ENCODE results near the gene TSPOAP1. TPM values are rescaled to one million over a fixed set of nuclear protein-coding genes. Genes with fewer than 3 reads are reported as not detected.

The TSPOAP1 gene
- total RNA-seq, 8 experiments from 2014 or later = 0.76 to 23.0 (median 13.2) TPM

GRCh38 chr17:58327363-58328194, 1.0 kb downstream of the TSPOAP1 start:
- in situ Hi-C loops (cut with MboI; ENCODE audit: low pct_unique_long_range_greater_than_20kb in 2 of 9, low sequenced_read_pairs in 9 of 9, unreplicated experiment in 9 of 9) = no loop called here
- ATAC-seq (replicated peaks in 6 of 8) = peak in 5 of 8 experiments; percentile 20 to 28 (median 22)
- Histone ChIP-seq H3K27ac (peak overlapping the region; percentile 69 to 83), H3K4me3 (peak overlapping the region in 4 of 5 donors; percentile 28 to 40 (median 31)), H3K4me1 (replicated peaks in 1 of 2) (peaks cover 56 to 60% of the 10 kb centered on the region in 2 donors)
- WGBS, 10 experiments = 42 to 100% (median 80%) methylated on average over 1 to 3 of the region's 19 CpGs; no CpG with 5 or more reads in 4 of the 10 experiments

GRCh38 chr17:58326609-58327362, 1.8 kb downstream of the TSPOAP1 start:
- H3K27ac ChIP-seq = no peak overlapping the region
- H3K4me3 ChIP-seq = peak overlapping the region in 2 of 5 donors; percentile 4 to 33
- WGBS, 10 experiments = 40 to 100% (median 93%) methylated on average over 1 to 5 of the region's 9 CpGs; no CpG with 5 or more reads in 7 of the 10 experiments
- in situ Hi-C loops (cut with MboI; ENCODE audit: low pct_unique_long_range_greater_than_20kb in 2 of 9, low sequenced_read_pairs in 9 of 9, unreplicated experiment in 9 of 9) = no loop called here
- no peak for ATAC-seq (replicated peaks in 6 of 8)
- peaks cover 56 to 60% of the 10 kb centered on the region in 2 donors for H3K4me1 ChIP-seq (replicated peaks in 1 of 2)

DNA sequence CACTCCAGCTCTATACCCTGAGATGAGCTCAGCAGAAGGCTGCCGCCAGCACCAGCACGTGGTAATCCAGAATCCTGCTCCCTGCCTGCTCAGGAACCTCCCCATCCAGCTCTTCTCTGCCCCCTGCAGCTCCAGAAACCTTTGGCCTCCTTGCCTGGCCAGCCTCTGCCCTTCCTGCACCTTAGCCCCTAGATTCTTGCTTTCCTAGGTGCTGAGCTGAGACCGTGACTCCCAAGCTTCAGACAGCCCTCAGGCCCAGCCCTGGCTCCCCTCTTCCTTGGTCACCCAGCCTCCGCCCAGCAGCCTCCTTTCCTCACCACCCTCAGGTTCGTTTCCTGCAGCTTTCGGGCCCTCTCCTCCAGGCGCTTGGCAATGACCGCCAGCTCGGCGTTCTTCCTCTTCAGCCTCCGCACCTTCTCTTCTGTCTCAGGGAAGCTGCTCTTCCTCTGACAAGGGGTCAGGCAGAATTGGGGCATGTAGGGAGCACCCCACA, 2.6 kb downstream of the TSPOAP1 start:
- no peak for ATAC-seq (replicated peaks in 6 of 8)
- 60 to 100% (median 86%) methylated on average over 1 to 9 of the region's 11 CpGs; no CpG with 5 or more reads in 1 of the 10 experiments for whole genome bisulfite sequencing, 10 experiments
- no peak overlapping the region for H3K27ac ChIP-seq
- peaks cover 56 to 60% of the 10 kb centered on the region in 2 donors for H3K4me1 ChIP-seq (replicated peaks in 1 of 2)
- in situ Hi-C loops (cut with MboI; ENCODE audit: low pct_unique_long_range_greater_than_20kb in 2 of 9, low sequenced_read_pairs in 9 of 9, unreplicated experiment in 9 of 9) = no loop called here
- peak overlapping the region in 1 of 5 donors; percentile 44 for H3K4me3 ChIP-seq

- Histone ChIP-seq H3K4me3 (peak overlapping the region in 3 of 5 donors; percentile 42 to 52 (median 44)), H3K4me1 (replicated peaks in 1 of 2) (peaks cover 52 to 59% of the 10 kb centered on the region in 2 donors), H3K27ac (no peak overlapping the region)
- peak; percentile 6 to 57 (median 40) for ATAC-seq (replicated peaks in 6 of 8)
- WGBS, 10 experiments = 0 to 83% (median 20%) methylated on average over 1 to 5 of the region's 11 CpGs; no CpG with 5 or more reads in 5 of the 10 experiments
- in situ Hi-C loops (cut with MboI; ENCODE audit: low pct_unique_long_range_greater_than_20kb in 2 of 9, low sequenced_read_pairs in 9 of 9, unreplicated experiment in 9 of 9) = no loop called here
Observed at GRCh38 chr17:58325289-58325726, 3.3 kb downstream of the TSPOAP1 start.

- Histone ChIP-seq H3K27ac (no peak overlapping the region), H3K4me1 (replicated peaks in 1 of 2) (peaks cover 47 to 55% of the 10 kb centered on the region in 2 donors)
Observed at GRCh38 chr17:58324409-58325288, 3.9 kb downstream of the TSPOAP1 start.

DNA sequence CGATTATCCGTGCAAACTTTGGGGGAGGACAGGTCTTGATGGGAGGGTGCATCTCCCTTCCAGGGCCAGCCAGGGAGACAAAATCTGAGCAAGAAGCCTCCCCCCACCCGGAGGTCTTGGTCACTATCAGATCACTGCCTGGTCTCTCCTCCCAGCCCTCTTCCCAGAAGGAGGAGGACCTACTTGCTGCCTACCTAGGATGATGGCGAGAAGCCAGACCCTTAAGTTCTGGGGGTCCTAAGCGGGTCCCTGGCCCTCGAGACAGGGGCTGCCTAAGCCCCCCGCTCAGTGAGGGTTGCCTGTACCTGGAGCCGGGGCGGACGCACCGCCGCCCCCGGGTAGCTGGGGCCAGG, 4.6 kb downstream of the TSPOAP1 start:
- Histone ChIP-seq H3K4me3 (peak overlapping the region; percentile 34 to 52 (median 42)), H3K27ac (no peak overlapping the region), H3K4me1 (replicated peaks in 1 of 2) (peaks cover 41 to 49% of the 10 kb centered on the region in 2 donors)
- in situ Hi-C loops (cut with MboI; ENCODE audit: low pct_unique_long_range_greater_than_20kb in 2 of 9, low sequenced_read_pairs in 9 of 9, unreplicated experiment in 9 of 9) = no loop called here
- 0 to 60% methylated on average over 1 to 6 of the region's 13 CpGs; no CpG with 5 or more reads in 8 of the 10 experiments for WGBS, 10 experiments
- peak in 1 of 8 experiments; percentile 3 for ATAC-seq (replicated peaks in 6 of 8)

More at GRCh38 chr17:58324409-58325288, 3.9 kb downstream of the TSPOAP1 start:
- H3K4me3 ChIP-seq = peak overlapping the region; percentile 34 to 52 (median 42)
- WGBS, 10 experiments = 0 to 67% (median 36%) methylated on average over 1 to 15 of the region's 66 CpGs; no CpG with 5 or more reads in 6 of the 10 experiments
- in situ Hi-C loops (cut with MboI; ENCODE audit: low pct_unique_long_range_greater_than_20kb in 2 of 9, low sequenced_read_pairs in 9 of 9, unreplicated experiment in 9 of 9) = no loop called here
- ATAC-seq (replicated peaks in 6 of 8) = peak; percentile 57 to 91 (median 62)

- ATAC-seq (replicated peaks in 6 of 8) = no peak
- 40 to 81% (median 63%) methylated on average over 1 to 5 of the region's 8 CpGs; no CpG with 5 or more reads in 4 of the 10 experiments for WGBS, 10 experiments
- peak overlapping the region; percentile 34 to 52 (median 42) for H3K4me3 ChIP-seq
- H3K4me1 ChIP-seq (replicated peaks in 1 of 2) = peaks cover 38 to 45% of the 10 kb centered on the region in 2 donors
- H3K27ac ChIP-seq = no peak overlapping the region
- in situ Hi-C loops (cut with MboI; ENCODE audit: low pct_unique_long_range_greater_than_20kb in 2 of 9, low sequenced_read_pairs in 9 of 9, unreplicated experiment in 9 of 9) = no loop called here
Observed at GRCh38 chr17:58323366-58324055, 5.1 kb downstream of the TSPOAP1 start.

DNA sequence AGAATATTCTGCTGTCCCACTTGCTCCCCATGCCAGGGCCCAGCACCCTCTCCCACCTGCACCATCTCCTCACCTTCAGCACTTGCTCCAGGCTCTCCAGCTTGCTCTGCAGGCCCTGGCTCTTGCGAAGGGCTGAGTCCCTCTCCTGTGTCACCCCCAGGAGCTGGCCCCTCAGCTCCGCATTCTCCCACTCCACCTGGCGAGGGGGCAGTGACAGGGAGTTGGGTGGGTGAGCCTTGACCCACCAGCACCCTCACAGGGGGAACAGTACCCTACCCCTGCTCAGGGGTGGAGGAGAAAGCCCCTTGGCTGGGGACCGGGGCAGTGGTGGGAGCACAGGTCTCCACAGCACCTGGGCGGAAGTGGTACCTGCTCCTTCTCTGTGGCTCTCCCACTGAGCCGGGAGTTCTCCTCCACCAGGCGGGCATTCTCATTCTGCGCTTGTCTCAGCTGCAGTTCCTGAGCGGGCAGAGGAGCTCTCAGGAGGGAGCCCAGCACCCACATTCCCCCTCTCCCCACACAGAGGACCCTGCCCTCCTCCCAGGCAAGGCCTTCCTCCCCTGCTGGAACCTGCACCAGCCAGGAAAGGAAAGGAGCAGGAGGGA, 5.9 kb downstream of the TSPOAP1 start:
- no peak for ATAC-seq (replicated peaks in 6 of 8)
- no peak overlapping the region for H3K27ac ChIP-seq
- H3K4me1 ChIP-seq (replicated peaks in 1 of 2) = peaks cover 31 to 37% of the 10 kb centered on the region in 2 donors
- in situ Hi-C loops (cut with MboI; ENCODE audit: low pct_unique_long_range_greater_than_20kb in 2 of 9, low sequenced_read_pairs in 9 of 9, unreplicated experiment in 9 of 9) = no loop called here
- H3K4me3 ChIP-seq = no peak overlapping the region
- WGBS, 10 experiments = 40 to 100% methylated on average over 2 to 3 of the region's 9 CpGs; no CpG with 5 or more reads in 8 of the 10 experiments

DNA sequence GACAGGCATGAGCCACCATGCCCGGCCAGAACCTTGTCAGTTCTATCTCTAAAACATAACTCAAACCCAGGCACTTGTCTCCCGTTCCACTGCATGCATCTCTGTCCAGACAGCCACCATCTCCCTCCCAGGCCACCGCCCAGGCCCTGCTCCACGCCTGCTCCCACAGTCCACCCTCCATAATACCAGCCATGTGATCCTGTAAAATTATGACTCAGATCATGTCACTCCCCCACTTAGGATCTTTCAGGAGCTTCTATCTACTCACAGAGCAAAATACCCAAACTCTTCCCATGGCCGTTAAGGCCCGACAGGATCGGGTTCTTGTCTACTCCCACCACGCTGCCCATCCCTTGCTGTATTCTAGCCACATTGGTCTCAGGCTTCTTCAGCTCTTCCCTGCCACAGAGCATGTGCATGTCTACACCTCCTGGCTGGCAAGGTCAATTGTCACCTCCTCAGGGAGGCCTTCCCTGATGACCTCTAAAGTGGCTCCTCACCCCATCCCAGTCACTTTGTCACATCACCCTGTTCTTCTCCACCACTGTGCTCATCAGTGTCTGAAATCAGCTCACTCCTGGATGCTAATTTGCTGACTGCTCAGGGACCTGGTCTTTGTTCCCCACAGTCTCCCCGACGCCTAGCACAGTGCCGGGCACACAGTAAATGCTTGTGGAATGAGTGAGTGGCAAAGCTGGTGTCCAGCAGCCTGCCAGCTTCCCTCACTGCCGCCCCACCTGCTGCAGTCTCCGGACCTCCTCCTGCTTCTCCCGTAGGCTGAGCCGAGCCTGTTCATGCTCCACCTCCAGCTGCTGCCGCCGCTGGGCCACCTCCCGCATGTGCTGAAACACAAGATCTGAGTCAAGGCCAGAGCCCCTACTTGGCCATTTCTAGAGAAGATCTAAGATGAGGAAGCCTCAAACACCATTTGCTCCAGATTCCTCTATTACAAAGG, 6.7 kb downstream of the TSPOAP1 start:
- no peak overlapping the region for H3K4me3 ChIP-seq
- peaks cover 25 to 31% of the 10 kb centered on the region in 2 donors for H3K4me1 ChIP-seq (replicated peaks in 1 of 2)
- H3K27ac ChIP-seq = no peak overlapping the region
- in situ Hi-C loops (cut with MboI; ENCODE audit: low pct_unique_long_range_greater_than_20kb in 2 of 9, low sequenced_read_pairs in 9 of 9, unreplicated experiment in 9 of 9) = no loop called here
- peak in 2 of 8 experiments; percentile 34 to 50 for ATAC-seq (replicated peaks in 6 of 8)
- 78 to 100% (median 91%) methylated on average over 1 to 9 of the region's 18 CpGs; no CpG with 5 or more reads in 3 of the 10 experiments for WGBS, 10 experiments

GRCh38 chr17:58320570-58321323, 7.8 kb downstream of the TSPOAP1 start:
- in situ Hi-C loops (cut with MboI; ENCODE audit: low pct_unique_long_range_greater_than_20kb in 2 of 9, low sequenced_read_pairs in 9 of 9, unreplicated experiment in 9 of 9) = no loop called here
- no peak for ATAC-seq (replicated peaks in 6 of 8)
- Histone ChIP-seq H3K27ac (no peak overlapping the region), H3K4me1 (replicated peaks in 1 of 2) (peaks cover 16 to 20% of the 10 kb centered on the region in 2 donors), H3K4me3 (no peak overlapping the region)
- WGBS, 10 experiments = 50 to 100% (median 88%) methylated on average over 1 to 6 of the region's 9 CpGs; no CpG with 5 or more reads in 1 of the 10 experiments
